NCI-H2107 treated with DMSO at 0.1 percent for 48 hours (cell line): Measurements from ENCODE around the gene TYSND1.
"Not testable (repeated sequence)": the region's sequence is repeated elsewhere in the genome, so short reads cannot be mapped to it uniquely, and the experiment has no call there.

Source experiments
- DNase-seq: peaks from one replicate; lab custom pipeline; 2025; ENCODE audit not compliant: unreplicated experiment; lab: John Stamatoyannopoulos, UW

Gene TYSND1

DNA sequence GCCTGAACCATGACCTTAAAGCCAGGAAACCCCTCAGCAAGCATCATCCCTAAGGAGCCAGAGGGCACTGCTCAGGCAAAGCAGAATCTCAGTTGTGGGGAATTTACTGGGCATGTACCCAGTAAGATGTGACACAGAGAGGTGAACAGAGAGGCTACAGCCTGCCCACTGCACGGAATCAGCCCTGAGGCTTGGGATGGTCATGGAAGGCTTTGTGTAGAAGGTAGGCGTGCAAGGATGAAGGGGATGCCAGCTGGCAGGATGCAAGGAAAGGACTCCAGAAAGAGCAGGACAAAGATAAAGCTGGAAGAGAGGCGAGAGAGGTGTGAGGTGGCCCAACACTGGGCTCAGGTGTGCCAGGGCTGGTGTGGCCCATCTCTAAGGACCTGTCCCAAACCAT lies 11.5 kb downstream of the TYSND1 start:
- no peak for DNase-seq

DNA sequence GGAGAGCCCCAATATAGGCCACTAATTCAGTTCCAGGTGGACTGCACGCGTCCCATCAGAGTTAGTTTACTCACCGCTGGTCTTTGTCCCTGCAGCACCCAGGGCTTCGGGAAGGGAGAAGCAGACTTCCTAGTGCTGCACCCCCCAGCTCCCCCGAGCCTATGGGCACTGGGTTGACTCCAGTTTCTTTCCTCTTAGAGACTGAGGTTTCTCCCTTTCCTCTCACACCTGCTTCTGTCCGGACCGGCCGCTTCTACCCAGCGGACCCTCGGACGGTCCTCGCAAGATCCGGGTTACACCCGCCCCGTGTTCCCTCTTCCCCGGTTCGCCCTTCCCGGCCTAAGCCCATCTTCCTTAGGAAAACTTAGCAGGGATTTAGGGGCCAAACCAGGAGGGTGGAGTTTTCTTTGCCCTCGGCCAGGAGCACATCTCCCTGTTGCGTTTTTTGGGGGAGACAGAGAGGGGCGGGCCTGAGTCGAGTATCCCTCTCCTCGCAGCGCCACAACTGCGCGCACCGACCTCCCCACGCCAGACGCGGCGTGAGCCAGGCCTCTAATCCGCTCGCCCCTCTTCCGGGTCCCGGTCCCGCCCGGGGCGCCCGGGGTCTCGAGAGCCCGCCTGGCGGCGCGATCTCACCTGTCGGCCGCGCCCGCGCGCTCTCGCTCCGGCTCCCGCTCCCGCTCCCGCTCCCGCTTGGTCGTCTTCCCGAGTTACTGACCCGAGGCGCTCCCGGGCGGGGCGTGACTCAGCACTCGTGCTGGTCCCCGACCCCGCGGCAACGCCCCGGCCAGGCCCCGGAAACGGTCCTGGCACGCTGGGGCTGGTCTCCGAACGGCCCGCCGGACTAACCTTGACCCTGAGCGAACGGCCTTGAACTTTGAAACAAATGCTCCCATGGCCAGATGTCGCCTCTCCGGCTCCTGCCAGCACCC lies 14.1 kb downstream of the TYSND1 start, which contains the start of gene AIFM2:
Gene AIFM2 (minus strand): TSS at position 728 of the 932 bp plus-strand sequence. CDS start 8,741 bp downstream, outside the sequence.
- no peak for DNase-seq

DNA sequence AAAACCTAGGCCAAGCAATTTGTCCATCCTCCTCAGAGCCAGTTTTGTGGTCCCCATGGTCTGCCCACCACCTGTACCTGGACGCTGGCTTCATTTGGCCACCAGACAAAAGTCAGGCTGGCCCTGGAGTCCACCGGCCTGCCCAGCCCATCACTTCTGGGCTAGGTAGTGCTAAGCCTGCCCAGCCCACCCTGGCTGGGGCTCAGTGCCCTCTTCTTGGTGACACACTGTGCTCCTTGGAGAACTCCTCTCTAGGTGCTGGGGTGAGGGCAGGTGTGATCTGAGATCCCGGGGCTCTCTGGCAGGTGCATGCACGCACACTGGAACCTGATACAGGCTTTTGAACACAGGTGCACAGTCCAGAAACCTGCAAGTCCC lies 15.0 kb downstream of the TYSND1 start:
- peak; percentile 28 for DNase-seq

DNA sequence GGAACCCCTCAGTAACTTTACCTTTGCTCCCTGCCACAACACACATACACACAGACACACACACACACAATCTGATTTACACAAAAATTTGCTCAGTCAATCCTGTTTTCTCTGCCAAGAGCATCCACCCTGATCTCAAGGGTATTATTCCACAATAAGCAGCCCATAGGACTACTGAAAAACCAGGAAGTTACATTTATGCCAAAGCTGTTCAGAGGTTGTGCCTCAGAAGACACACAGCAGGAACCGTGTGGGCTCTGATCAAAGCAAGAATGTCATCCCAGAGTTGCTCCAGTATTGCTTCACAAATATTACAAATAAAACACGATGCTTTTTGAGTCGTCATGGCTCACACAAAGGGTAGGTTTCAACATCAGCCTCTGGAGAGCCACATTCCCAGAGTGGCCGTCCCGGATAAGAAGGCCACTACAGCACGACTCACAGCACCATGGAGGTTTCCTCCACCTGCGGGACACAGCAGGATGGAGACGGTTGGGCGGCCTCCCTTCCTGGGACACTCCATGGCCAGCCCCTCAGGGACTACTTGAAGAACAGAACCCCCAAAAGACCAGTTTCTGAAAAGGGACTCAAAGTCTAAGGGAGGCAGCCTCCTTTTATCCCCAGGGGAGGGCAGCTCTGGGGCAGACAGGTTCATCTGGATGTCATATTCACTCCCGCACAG lies 15.5 kb downstream of the TYSND1 start:
- DNase-seq: no peak

DNA sequence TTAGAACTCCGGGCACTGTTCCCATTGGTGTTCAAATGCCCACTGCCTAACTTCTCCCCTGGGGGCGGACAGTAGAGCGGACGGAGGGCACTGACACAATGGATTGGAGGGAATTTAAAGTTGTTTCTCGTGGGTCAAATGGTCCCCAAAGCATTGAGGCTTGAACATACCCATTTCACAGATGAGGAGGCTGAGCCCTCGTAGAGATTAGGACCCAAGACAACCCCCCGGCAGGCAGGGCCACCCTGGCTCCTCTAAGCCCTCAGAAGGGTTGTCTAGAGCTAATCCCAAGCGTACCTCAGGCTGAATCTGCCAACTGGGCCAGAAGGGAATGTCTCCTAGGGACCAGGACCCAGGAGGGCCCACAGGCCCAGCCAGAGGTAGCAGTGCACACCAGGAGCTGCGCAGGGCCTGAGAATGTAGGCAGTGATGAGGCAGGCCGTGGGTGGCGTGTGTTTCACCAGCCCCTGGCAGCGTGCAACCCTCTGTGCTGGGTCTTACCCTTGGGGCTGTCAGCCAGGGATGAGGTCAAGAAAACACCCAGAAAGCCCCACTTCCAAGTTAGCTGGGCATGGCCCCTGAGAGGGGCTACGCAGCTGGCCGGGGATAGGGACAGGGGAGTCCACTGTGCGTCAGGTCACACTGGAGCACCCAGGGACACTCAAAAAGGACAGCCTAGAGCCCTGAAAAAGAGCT lies 19.7 kb downstream of the TYSND1 start:
- no peak for DNase-seq

DNA sequence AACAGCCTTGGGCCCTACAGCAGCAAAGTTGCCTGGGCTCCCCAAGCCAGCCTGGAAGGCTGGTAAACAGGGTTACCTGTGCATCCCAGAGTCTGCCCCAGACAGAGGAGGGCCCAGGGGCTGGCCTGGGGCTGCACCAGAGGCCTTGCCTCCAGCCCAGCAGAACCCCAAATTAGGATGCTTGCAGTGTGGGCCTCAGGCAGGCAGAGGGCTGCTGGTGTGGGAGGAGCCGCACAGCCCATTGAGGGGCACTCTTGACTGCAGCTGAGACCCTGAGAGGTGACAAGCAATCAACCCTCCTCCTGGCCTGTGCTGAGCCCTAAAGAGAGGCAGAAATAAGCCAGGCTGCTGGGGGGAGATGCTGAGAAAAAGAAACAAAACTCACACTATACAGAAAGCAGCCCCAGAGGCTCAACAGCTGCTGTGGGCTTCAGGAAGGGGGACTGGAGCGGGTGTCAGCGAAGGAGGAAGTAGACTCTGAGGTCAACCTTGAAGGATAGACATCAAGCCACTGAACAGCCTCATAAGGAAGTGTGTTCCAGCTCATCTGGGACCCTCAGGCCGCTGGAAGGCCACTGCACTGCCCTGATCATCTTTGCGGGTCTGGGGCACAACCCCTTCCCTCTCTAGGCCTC lies 20.5 kb downstream of the TYSND1 start:
- no peak for DNase-seq

DNA sequence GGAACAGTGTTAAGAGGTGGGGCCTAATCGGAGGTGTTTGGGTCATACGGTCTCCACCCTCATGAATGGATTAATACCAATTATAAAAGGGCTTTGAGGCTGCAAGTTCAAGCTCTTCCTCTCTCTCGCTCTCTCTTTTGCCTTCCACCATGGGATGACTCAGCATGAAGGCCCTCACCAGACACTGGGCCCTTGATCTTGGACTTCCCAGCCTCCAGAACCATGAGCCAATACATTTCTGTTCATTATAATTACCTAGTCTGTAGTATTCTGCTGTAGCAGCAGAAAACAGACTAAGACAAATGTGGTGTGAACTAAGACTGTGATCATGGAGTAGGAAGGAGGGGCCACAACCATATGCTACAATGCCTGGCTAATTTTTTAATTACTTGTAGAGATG lies 21.6 kb downstream of the TYSND1 start:
- DNase-seq: no peak

DNA sequence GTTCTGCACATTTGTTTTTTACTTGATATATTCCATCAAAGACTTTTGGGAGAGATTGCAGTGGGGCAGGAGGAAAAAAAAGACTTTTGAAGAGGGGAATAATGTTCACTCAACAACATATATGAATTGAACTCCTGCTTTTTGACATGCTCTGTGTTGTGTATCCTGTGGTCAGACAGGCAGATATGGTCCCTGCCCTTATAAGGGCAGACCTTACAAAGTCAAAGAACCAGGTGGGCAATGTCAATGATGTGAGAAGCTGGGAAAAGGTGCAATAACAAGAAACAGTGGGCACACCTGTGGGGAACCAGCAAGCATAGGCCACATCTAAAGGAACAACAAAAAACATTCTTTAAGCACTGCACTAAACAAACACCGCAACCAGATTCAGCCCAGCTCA lies 22.1 kb downstream of the TYSND1 start:
- no peak for DNase-seq

DNA sequence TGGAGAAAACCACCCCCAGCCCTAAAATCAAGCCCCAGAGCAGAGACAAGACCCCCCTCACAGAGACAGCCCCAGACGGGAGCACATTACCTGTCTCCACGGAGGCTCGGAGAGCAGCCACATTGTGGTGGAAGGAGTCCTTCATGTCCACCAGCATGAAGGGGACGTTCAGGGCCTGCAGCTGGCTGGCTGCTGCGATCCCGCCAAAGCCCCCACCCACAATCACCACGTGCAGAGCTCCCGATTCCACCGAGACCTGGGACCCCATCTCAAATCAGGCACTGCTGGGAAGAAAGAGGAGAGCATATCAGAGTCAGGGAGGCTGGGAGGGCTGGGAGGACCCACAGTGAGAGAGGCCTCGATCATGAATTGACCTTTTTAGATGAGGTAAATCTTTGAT lies 22.7 kb downstream of the TYSND1 start:
- no peak for DNase-seq

DNA sequence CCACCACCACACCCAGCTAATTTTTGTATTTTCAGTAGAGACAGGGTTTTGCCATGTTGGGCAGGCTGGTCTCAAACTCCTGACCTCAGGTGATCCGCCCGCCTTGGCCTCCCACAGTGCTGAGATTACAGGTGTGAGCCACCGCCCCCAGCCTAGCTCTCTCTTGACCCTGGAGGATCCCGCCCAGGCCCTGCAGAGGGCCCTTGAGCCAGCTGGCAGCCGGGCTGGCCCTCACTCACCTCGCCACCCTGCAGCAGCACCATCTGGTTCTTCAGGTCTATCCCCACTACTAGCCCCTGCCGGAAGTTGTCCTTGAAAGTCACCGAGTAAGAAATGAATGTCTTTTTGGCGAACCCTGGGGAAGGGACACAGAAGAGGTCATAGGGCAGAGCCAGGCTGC lies 23.3 kb downstream of the TYSND1 start:
- not testable (repeated sequence) for DNase-seq

DNA sequence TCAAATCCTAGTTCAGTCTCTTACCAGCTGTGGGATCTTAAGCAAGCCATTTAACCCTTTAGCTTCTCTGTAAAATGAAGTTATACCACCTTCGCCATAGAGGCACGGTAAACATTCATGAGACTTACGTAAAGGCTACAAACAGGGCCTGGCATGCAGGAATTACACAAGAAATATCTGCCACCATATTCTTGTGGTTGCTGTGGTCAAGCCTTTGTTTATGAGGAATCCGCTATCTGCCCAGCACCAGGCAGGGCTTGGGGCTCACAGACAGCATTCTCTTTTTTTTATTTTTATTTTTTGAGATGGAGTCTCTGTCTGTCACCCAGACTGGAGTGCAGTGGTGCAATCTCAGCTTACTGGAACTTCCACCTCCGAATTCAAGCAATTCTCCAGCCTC lies 23.8 kb downstream of the TYSND1 start:
- no peak for DNase-seq

DNA sequence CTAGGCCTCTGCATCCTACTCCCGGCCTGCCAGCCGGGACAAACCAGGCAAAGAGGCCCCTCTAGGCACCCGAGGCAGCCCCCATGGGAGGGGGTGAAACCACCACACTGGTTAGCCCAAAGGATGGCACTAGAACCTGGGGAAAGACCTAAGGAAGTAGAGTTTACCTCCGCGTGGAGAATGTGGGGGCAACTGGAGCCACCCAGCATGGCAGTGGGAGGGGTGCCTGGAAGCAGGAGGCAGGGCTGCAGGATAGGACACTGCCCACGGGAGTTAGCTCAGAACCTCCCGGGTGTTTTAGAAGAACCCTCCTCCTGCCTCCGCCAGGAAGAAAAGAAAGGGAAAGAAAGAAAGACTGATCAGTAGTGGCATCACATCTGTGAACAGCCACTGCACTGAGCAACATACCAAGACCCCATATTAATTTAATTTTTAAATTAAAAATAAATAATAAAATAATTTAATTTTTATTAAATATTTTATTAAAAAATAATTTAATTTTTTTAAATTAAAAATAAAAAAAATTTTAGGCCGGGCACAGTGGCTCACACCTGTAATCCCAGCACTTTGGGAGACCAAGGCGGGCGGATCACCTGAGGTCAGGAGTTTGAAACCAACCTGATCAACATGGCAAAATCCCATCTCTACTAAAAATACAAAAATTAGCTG lies 25.1 kb downstream of the TYSND1 start:
- no peak for DNase-seq

DNA sequence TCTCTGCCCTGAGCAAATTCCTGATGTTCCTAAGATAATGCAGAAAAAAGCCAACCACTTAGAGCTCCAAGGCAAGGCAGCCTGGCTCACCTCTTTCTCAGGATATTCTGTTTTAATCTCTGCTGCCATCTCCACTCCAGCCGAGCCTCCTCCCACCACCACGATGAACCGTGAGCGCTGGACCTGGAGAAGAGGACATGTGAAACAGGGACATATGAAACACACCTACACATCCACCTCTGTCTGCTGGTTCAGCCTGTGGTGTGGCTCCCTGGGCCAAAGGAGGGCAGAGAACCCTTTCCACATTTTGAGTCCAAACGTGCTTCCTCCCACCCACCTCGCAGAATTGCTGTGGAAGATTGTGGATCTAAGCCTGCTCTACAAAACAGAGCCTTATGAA lies 26.1 kb downstream of the TYSND1 start:
- no peak for DNase-seq

DNA sequence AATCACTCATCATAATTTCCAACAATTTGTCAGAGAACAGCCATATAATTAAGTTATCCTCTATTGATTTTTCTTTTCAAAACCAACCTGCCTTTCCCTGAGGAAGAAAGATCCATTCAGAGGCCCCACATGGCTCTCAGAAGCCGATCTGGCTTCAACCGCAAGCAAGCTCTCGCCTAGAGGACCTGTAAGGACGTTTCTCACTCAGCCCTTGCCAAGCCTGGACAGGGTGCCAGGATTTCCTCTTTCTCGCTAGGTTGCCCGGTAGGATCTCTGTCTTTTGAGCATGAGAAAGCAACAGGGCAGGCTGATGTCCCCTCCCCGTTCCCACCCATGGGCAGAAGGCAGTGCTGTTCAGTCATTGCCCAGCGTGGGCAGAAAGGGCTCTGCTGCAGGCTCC lies 26.9 kb downstream of the TYSND1 start:
- DNase-seq: no peak

DNA sequence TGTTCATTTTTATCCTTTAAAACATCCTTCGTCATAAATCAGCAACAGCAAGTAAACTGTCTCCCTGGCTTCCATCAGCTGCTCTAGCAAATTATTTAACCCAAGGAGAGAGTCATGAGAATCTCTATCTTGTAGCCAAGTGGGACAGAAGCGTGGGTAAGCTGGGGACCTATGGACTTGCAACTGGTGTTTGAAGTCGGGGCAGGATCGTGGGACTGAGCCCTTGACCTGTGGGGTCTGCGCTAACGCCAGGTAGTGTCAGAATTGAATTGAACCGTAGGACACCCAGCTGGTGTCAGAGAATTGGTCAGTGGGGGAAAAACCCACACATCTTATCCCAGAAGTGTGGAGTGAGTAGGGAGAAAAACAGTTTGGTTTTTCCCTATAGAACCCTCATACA lies 27.3 kb downstream of the TYSND1 start:
- no peak for DNase-seq

DNA sequence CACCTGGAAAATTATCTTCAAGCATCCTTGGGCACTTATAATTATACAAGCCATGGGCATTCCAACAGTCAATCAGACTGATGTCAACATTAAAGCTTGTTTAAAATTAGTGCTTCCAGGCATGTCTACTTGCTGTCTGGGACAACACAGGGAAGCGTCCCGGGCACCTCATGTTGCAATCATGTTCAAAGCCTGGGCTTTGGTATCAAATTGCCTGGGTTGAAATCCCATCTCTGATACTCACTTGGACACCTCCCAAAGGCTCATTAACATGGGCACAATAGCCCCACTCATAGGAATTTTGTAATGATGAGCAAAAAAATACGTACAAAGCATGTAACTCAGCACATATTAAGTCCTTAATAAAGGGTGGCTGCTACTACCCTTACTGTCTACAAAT lies 28.3 kb downstream of the TYSND1 start:
- no peak for DNase-seq

DNA sequence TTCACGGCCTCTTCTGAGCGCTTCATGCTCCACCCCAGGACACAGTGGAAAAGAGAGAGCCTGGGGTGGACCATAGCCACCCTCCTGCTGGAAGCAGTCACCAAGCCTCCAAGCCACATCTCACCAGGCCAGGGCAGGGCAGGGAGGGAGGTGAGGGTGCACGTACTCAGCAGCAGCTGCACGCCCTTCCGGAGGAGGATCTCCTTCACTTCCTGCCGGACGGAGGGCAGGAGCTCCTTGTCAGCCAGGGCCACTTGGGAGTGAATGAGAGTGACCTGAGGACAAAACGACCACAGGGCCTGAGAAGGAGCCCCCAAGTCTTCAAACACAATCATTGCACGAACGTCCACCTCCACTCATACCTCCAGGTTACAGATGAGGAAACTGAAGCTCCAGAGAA lies 28.9 kb downstream of the TYSND1 start:
- DNase-seq: no peak

DNA sequence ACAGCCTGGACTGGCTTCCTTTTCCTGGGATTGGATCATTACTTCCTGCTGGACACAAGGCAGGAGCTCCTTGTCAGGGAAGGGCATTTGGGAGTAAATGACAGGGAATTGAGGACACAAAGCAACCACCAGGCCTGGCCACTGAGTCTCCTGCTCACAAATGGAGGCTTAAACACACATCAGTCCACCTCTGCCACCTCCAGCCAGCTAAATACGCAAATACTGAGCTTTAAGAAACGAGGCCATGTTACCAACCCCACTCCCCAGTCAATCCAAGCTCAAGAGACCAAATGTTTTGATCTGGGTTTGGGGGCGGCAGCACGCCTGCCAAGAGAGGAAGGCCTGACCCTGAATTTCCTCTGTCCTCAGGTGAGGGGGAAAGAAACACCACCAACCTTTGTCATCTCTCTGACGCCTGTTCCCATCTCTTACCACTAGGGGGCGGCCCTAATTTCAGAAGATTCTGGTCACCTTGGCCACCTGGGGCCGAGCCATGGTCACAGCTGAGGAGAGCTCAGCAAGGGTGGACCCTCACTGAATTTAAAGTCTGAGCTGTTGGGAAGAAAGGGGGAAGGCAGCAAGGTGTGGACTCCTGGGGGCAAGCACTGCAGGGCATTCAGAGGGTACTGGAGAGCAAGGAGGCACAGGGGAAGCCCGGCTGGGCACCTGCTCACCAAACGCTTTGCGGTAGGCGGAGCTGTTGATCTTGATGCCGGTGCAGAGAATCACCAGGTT lies 30.4 kb downstream of the TYSND1 start:
- no peak for DNase-seq

DNA sequence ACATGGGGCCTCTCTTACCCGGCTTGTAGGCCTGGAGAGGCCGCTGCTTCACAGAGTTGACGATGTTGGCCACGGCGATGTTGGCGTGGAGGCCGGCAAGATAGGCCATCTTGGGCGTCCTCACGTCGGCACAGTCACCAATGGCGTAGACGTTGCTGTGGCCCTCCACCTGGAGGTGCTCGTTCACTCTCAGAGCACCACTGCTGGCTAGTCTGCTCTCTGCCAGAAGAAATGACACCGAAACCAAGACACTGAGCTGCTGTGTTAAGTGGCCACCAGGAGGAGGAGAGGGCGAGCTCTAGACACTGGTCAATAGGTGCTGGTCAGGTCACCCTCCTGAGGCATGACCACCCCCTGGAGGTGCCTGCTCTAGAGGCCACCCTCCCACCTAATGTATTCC lies 31.6 kb downstream of the TYSND1 start:
- no peak for DNase-seq

DNA sequence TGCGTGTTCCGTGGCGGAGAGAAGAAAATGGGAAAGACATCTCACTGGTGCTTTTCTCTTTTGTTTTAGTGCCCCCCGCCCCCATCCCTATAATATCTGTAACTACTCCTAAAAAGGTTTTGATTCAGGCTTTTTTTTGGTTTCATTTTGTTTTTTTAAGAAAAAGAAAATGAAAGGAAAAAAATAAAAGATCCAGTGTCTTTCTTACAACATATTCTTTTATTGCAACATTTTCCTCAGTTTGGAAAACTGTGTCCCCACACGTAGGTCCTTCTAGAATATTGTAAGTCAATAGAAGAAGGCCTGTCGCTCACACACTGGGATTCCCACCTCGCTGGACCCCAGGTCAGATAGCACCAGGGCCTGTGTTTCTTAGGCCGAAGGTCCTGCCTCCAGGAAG lies 34.4 kb downstream of the TYSND1 start:
- no peak for DNase-seq
